ENCODE results near the gene PRR23A.

DNA sequence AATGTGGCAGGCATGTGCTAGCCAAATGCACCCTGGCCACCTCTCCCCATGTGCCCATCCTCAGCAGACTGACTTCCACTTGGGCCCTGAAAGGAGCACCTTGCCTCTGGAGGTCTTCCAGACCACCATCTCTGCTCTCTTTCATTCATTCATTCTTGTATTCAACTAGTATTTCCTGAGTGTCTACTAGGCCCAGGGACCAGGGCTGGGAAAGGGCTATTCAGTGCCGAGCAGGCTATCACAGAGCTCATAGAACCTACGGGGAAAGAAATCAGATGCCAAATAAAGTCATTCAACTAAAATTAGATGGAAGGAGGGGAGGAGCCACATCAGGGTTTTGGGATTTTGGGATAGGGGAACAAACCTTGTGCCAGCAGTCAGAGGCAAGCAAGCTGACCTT lies 18.9 kb downstream of the PRR23A start:
- no peak for TF ChIP-seq EZH2 (IDR thresholded peaks at IDR 0.05; ENCODE audit: low read length, unreplicated experiment)
- TF ChIP-seq, protein P1, sequence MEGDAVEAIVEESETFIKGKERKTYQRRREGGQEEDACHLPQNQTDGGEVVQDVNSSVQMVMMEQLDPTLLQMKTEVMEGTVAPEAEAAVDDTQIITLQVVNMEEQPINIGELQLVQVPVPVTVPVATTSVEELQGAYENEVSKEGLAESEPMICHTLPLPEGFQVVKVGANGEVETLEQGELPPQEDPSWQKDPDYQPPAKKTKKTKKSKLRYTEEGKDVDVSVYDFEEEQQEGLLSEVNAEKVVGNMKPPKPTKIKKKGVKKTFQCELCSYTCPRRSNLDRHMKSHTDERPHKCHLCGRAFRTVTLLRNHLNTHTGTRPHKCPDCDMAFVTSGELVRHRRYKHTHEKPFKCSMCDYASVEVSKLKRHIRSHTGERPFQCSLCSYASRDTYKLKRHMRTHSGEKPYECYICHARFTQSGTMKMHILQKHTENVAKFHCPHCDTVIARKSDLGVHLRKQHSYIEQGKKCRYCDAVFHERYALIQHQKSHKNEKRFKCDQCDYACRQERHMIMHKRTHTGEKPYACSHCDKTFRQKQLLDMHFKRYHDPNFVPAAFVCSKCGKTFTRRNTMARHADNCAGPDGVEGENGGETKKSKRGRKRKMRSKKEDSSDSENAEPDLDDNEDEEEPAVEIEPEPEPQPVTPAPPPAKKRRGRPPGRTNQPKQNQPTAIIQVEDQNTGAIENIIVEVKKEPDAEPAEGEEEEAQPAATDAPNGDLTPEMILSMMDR (conservative IDR thresholded peaks at IDR 0.05; ENCODE audit: low read depth, low read length) = no peak

Measured in PC-3 (cell line).